HG03460 (cell line): Measurements from ENCODE around the gene MRLN.
"Not testable (repeated sequence)": the region's sequence is repeated elsewhere in the genome, so short reads cannot be mapped to it uniquely, and the experiment has no call there.

Experiments
- ATAC-seq: cut with Tn5 transposase; IDR thresholded peaks from one replicate; pipeline ENCODE4 v1.9.1; 2021; ENCODE audit not compliant: unreplicated experiment

MRLN gene

DNA sequence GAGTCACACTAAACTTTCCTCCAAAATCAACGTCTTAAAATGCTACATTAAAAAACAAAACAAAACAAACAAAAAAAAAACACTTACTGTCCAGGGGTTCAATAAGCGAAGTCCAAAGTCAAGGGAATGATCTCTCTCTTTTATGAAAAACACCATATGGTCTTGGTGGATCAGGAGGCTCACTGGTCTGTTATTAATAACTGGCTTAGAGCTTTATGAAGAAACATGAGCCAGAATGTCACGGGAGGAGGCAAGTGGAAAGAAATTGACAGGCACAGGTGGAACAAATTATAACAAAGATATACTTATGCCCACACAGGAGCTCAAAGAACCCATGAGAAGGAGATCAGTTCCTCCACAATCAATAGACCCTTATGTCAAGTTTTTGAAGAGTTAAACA, at the start of gene MRLN:
MRLN (minus strand) TSS at position 189 of the 400 bp plus-strand sequence.
- ATAC-seq = no peak

DNA sequence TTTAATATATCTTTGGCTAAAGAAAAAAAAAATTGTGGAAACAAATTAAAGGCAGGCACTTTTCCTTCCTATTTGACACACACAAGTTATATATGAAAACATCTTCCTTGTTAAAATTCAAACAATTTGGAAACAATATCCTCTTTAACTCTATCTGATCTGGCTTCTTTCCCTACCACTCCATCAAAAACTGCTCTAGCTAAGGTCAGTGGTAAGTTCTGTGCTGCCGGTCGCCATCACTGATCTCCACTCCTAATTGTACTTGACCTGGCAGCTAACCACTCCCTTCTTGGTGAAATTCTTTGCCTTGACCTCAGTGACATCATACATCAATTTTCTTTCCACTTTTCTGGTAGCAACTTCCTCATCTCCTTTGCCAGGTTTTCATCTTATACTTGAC, 47.9 kb upstream of the MRLN start:
- ATAC-seq = no peak

- ATAC-seq = no peak
Observed at GRCh38 chr10:59799421-59799820, 46.2 kb upstream of the MRLN start.

DNA sequence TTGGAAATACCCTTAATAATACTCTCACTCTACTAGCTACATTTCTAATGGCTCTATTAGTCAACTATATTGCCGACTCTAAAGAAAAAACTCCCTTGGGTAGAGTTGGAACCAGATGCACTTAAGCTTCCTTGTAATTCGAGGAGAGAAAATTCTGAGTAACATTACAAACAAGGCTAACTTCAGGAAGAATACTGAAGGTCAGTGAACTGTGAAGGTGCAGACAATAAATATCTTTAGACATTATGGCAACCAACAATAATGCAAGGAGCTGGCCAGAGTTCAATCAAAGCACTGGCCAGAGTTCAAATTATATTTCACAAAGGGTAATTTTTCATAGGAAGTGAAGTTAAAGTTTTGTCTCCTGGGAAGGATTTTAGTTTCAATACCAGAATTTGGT, 40.7 kb upstream of the MRLN start:
- ATAC-seq = no peak

DNA sequence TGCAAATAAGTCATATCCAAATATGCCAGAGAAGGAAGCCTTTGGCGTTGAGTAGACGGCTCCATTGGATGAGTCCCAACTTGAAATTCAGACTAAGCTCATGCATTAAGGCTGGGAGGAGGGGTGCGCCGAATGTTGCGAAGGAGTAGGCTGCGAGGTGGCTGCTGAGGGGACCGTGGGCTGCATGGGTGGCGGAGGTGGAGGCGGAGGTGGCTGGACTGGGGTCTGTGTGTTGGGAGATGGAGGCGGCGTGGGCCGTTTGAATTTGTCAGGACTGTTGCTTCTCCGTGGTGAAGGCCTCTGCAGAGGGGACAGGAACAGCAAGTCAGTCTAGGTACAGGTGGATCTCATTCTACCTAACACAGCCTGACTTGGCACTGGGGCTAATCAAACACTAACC, 39.6 kb upstream of the MRLN start:
- ATAC-seq = no peak

GRCh38 chr10:59791601-59792000, 38.3 kb upstream of the MRLN start:
- no peak for ATAC-seq

DNA sequence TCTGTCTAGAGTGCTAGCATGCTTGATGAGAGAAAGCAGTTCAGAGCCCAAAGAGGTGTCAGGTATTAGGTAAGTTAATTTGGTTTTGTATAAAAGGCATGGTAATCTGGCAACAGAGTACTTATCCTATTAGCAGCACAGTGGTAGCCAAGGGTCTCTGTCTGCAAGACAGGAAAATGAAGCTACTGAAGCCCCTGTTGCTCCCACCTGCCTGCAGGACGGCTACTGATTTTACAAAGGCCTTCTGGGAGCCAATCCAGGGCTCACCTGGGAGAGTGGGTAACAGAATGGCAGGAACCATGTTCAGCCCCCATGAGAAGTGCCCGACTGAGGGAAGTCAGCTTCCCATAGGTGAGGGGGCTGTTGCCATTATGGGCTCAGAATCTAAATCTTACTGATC, 36.8 kb upstream of the MRLN start:
- not testable (repeated sequence) for ATAC-seq

DNA sequence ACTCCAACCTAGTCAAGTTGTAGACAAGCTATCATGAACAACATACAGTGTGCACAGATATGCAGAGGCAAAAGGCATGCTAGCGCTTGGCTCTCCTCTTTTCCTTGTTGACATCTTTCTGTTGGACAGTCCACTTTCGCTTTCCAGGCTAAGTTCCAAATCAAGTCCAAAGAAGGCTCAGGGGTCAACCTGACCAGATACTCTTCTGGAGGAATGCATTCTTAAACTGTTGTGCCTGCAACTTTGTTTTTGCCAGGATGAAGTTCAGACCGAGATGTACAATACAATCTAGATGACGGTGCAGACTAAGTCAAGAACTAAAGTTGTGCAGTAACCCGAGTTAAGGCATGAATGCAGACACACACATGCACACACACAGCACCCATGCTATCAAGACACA, 35.7 kb upstream of the MRLN start:
- not testable (repeated sequence) for ATAC-seq

DNA sequence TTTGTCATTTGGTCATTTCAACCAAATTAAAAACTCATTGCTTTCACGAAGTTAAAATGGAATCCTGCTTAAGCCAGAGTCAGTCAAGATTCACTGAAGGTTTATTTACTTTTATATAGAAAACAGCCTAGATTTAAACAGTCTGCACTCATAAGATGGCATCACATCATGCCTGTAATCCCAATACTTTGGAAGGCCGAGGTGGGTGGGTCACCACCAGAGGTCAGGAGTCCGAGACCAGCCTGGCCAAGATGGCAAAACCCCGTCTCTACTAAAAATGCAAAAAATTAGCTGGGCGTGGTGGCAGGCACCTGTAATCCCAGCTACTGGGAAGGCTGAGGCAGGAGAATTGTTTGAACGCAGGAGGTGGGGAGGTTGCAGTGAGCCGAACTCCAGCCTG, 33.8 kb upstream of the MRLN start:
- not testable (repeated sequence) for ATAC-seq

- ATAC-seq = not testable (repeated sequence)
Observed at GRCh38 chr10:59785476-59785875, 32.2 kb upstream of the MRLN start.

DNA sequence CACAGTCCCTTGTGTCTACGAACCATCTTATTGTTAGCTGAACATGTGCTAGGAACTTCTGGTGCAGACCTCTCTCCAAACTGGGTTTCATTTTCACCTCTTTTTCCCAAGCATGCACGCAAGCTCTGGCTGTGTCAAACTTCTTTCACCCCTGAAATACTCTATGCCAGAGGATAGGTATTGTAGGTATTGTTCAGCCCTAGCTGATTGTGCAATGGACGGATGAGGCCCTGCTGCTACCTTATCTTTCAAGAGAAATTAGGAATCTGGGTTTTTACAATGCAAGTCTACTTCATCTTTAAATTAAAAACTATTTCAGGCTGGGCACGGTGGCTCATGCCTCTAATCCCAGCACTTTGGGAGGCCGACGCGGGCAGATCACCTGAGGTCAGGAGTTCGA, 28.3 kb upstream of the MRLN start:
- no peak for ATAC-seq

GRCh38 chr10:59779756-59780533, 26.7 kb upstream of the MRLN start:
- ATAC-seq = no peak

DNA sequence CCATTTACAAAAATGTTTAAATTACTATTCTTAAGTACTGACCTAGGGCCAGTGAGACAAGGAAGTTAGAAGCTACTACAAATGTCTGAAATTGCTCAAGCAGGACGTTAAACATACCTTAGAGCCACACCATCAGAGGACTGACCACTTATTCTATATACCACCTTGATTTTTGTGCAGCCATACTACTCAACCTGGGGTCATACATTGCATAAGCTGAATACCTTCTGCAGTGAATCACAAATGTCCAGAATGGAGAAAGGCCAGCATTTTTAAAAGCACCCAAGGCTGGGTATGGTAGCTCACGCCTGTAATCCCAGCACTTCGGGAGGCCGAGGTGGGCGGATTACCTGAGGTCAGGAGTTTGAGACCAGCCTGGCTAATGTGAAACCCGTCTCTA, 21.2 kb upstream of the MRLN start:
- ATAC-seq = no peak

- ATAC-seq = no peak
Observed at GRCh38 chr10:59773088-59773487, 19.8 kb upstream of the MRLN start.

DNA sequence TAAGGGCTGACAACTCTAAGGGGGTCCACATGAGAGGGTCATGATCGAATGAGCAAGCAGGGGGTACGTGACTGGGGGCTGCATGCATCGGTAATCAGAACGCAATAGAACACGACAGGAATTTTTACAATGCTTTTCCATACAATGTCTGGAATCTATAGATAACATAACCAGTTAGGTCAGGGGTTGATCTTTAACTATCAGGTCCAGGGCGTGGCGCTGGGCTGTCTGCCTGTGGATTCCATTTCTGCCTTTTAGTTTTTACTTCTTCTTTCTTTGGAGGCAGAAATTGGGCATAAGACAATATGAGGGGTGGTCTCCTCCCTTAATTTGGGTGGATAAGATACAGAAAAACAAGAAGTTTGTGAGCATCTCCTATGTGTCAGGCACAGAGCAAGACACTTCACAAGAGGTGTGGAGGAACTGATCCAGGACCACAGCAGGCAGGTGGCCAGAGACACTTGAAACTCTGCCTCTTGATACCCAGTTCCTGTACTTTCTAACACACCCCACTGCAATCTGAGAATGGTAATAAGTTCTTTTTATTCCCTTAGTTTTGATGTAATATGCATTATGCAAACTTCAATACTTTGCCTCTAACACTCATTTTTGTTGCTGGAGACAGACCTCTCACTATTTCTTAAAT, 18.0 kb upstream of the MRLN start:
- ATAC-seq = no peak

- no peak for ATAC-seq
Observed at GRCh38 chr10:59770689-59771088, 17.4 kb upstream of the MRLN start.

- no peak for ATAC-seq
Observed at GRCh38 chr10:59762505-59762904, 9.2 kb upstream of the MRLN start.

GRCh38 chr10:59757966-59758365, 4.7 kb upstream of the MRLN start:
- ATAC-seq = no peak

DNA sequence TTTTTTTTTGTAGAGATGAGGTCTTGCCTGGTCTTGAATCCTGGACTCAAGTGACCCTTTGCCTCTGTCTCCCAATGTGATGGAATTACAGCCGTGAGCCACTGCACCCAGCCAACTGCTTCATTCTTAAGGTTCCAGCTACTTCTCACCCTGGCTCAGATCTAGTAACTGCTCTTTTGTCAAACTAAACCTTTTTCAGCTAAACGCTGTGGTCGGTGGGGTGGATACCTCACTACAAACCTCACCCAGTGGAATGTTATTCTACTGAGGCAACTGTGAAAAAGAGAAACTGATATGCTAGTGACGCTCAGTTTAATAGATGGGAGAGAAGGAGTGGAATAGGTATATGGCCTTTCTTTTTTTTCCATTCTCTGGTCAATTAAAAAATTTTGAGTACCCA, 1.7 kb upstream of the MRLN start:
- no peak for ATAC-seq

DNA sequence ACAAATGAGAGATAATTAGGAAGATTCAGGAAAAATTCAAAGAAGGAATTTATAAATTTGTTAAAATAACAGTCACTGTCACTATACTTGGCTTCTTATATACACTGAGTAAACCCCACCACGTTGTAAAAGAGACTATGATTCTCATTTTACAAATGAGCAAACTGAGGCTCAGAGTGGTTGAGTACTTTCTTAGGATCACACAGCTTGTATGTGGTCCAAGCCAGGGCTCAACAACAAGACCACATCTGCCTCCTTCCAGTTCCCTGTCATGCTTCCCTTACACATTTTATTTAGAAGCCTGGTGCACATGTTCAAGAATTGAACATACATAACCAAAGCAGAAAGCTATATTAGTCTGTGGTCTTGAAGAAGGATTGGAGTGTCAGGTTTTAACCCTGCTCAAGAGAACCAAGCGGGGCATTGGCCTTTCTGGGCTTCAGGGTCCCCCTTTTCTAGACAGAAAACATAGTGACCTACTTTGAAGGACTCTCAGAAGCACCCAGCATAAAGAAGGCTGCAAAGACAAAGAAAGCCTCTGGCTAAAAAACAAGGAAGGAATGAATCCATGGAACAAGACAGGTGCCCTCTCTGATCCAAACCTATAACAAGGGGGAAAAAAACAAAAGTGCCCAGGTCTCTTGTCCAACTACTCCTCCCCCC, 846 bp downstream of the MRLN start:
- no peak for ATAC-seq

GRCh38 chr10:59750155-59750945, 2.9 kb downstream of the MRLN start:
- no peak for ATAC-seq
